Epithelial cell of esophagus (primary cell): Measurements from ENCODE around the gene KSR1.

Experiments used
- DNase-seq: peaks from one replicate; pipeline ENCODE4 v3.0.0; 2010; ENCODE audit warnings: low read depth
- H3K4me3 ChIP-seq: 2 replicates; pipeline ENCODE4 v1.5.1; 2011; ENCODE audit warnings: mild to moderate bottlenecking, low read length, control low read depth
- CTCF ChIP-seq: IDR thresholded peaks from 2 replicates; pipeline ENCODE4 v1.5.1; 2011; ENCODE audit warnings: low read depth, mild to moderate bottlenecking, low read length, control low read depth, inconsistent platforms; ENCODE audit not compliant: insufficient read depth; ENCODE audit errors: missing control alignments

KSR1 gene

GRCh38 chr17:27518545-27519521 lies 62.6 kb downstream of the KSR1 start:
- DNase-seq = peak; percentile 24
- TF ChIP-seq CTCF = no peak
- no peak overlapping the region for H3K4me3 ChIP-seq

GRCh38 chr17:27519550-27519949 lies 63.3 kb downstream of the KSR1 start:
- DNase-seq = no peak
- no peak for TF ChIP-seq CTCF
- H3K4me3 ChIP-seq = no peak overlapping the region

- TF ChIP-seq CTCF = no peak
- H3K4me3 ChIP-seq = no peak overlapping the region
- DNase-seq = no peak
Observed at GRCh38 chr17:27520491-27521185, 64.4 kb downstream of the KSR1 start.

- TF ChIP-seq CTCF = no peak
- H3K4me3 ChIP-seq = no peak overlapping the region
- no peak for DNase-seq
Observed at GRCh38 chr17:27521281-27522027, 65.2 kb downstream of the KSR1 start.

- DNase-seq = no peak
- no peak for TF ChIP-seq CTCF
- no peak overlapping the region for H3K4me3 ChIP-seq
Observed at GRCh38 chr17:27522028-27522635, 65.9 kb downstream of the KSR1 start.

- DNase-seq = peak; percentile 75
- TF ChIP-seq CTCF = no peak
- no peak overlapping the region for H3K4me3 ChIP-seq
Observed at GRCh38 chr17:27523712-27524111, 67.5 kb downstream of the KSR1 start.
